NCI-H187 treated with DMSO at 0.1 percent for 48 hours (cell line): ENCODE data around the gene KRTAP10-5.

Experiments used
- DNase-seq: peaks from one replicate; lab custom pipeline; 2025; lab: John Stamatoyannopoulos, UW

Gene KRTAP10-5

DNA sequence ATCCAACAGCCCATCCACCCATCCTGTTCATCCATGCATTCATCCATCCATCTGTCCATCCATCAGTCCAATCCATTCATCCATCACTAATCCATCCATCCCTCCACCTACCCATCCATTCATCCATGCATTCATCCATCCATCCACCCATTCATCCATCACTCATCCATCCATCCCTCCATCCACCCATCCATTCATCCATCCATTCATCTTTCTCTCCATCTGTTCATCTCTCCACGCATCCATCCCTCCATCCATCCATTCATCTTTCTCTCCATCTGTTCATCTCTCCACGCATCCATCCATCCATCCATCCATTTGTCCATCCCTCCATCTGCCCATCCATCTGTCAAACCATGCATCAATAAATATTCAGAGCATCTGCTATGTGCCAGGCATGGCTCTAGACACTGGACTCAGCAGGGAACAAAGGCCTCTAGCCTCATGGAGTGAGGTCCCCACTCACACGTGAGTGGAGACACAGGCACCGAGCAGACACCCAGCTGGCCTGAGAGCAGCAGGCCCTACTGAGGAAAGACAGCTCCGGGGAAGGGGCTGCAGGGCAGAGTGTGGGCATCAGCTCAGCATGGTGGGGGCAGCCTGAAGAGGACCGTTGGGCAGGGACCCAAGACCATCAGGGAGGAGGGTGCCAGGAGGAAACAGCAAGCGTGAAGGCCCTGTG lies 50.0 kb downstream of the KRTAP10-5 start:
- no peak for DNase-seq

DNA sequence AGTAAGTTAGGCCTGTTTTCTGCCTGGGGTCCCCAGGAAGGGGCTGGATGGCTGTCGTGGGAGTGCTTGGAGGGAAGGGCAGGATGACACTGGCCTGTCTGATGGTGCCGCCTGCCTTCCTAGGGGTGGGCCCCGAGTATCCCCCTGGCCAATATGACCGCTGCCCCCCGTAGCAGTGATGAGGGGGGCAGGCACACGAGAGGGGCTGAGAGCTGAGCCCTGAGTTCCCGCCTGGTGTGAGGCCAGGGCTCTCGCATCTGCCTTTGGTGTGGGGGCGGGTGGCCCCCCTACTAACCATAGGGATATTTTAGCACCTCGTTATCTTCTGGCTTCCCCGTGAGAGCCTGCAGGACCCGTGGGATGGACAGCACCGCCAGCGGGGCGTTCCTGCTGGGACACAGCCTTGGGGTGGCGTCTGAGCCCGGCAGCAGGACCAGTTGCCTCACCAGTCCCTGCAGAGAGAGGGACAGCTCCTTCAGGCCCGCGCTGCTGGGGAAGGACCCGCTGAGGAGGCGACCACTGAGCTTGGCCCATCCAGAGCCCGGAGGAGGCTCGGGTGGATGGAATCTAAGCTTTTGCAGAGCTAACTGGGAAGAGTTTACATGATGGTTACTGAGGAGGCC lies 50.8 kb downstream of the KRTAP10-5 start:
- DNase-seq = no peak
